ENCODE results near the gene TGIF1. TPM values are rescaled to one million over a fixed set of nuclear protein-coding genes. Genes with fewer than 3 reads are reported as not detected.

TGIF1 gene
- total and polyA plus RNA-seq, 2 donors, result 25.4 to 96.1 TPM

DNA sequence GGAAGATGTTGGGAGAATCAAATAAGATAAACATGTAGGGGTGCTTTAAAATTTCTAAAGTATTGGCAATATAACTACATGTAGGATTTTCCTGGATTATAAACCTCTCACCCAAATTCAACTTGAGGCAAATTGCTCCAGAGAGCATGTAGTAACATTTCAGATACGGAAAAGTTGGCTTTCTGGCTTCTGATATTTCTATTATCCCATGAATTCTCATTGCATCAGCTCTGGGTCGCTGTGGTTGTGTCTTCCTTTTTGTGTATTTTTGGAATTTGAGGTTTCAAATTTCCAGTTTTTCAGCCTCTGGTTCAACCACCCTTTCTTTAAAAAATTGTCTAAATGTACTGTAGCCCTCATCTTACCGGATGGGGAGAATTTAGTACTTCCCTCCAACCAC is 32.3 kb downstream of the TGIF1 start:
- no peaks in the 10 kb centered on the region for H3K36me3 ChIP-seq (ENCODE audit: control insufficient read depth in 2 of 2, insufficient read depth in 2 of 2, low read length in 1 of 2)
- H3K27ac ChIP-seq (ENCODE audit: low read depth in 1 of 2, low read length in 1 of 2), result no peak overlapping the region
- no peak overlapping the region for H3K4me3 ChIP-seq (ENCODE audit: low read length in 2 of 2)
- DNase-seq (ENCODE audit: low read depth in 6 of 9, low spot score in 9 of 9), result no peak
- H3K27me3 ChIP-seq (ENCODE audit: control insufficient read depth in 2 of 2, insufficient read depth in 1 of 2, low read length in 1 of 2), result no peaks in the 10 kb centered on the region
- WGBS, result 90% methylated on average over 3 of the region's 3 CpGs
- H3K9me3 ChIP-seq (ENCODE audit: control insufficient read depth in 2 of 2, insufficient read depth in 1 of 2, low read length in 1 of 2), result no peaks in the 10 kb centered on the region
- no peaks in the 10 kb centered on the region for H3K4me1 ChIP-seq (ENCODE audit: control insufficient read depth in 2 of 2, insufficient read depth in 2 of 2, low read length in 2 of 2)

GRCh38 chr18:3485153-3486149 is 35.5 kb downstream of the TGIF1 start:
- 87% methylated on average over 9 of the region's 9 CpGs for WGBS
- no peak overlapping the region for H3K27ac ChIP-seq (ENCODE audit: low read depth in 1 of 2, low read length in 1 of 2)
- H3K4me1 ChIP-seq (ENCODE audit: control insufficient read depth in 2 of 2, insufficient read depth in 2 of 2, low read length in 2 of 2), result no peaks in the 10 kb centered on the region
- no peaks in the 10 kb centered on the region for H3K36me3 ChIP-seq (ENCODE audit: control insufficient read depth in 2 of 2, insufficient read depth in 2 of 2, low read length in 1 of 2)
- no peaks in the 10 kb centered on the region for H3K27me3 ChIP-seq (ENCODE audit: control insufficient read depth in 2 of 2, insufficient read depth in 1 of 2, low read length in 1 of 2)
- H3K4me3 ChIP-seq (ENCODE audit: low read length in 2 of 2), result no peak overlapping the region
- no peak for DNase-seq (ENCODE audit: low read depth in 6 of 9, low spot score in 9 of 9)
- no peaks in the 10 kb centered on the region for H3K9me3 ChIP-seq (ENCODE audit: control insufficient read depth in 2 of 2, insufficient read depth in 1 of 2, low read length in 1 of 2)

GRCh38 chr18:3486512-3486911 is 36.5 kb downstream of the TGIF1 start:
- Histone ChIP-seq H3K4me1 (ENCODE audit: control insufficient read depth in 2 of 2, insufficient read depth in 2 of 2, low read length in 2 of 2) (no peaks in the 10 kb centered on the region), H3K27me3 (ENCODE audit: control insufficient read depth in 2 of 2, insufficient read depth in 1 of 2, low read length in 1 of 2) (no peaks in the 10 kb centered on the region), H3K9me3 (ENCODE audit: control insufficient read depth in 2 of 2, insufficient read depth in 1 of 2, low read length in 1 of 2) (no peaks in the 10 kb centered on the region), H3K36me3 (ENCODE audit: control insufficient read depth in 2 of 2, insufficient read depth in 2 of 2, low read length in 1 of 2) (no peaks in the 10 kb centered on the region), H3K4me3 (ENCODE audit: low read length in 2 of 2) (no peak overlapping the region), H3K27ac (ENCODE audit: low read depth in 1 of 2, low read length in 1 of 2) (no peak overlapping the region)
- no peak for DNase-seq (ENCODE audit: low read depth in 6 of 9, low spot score in 9 of 9)
- 72% methylated on average over 7 of the region's 7 CpGs for WGBS

GRCh38 chr18:3489462-3489861 is 39.5 kb downstream of the TGIF1 start:
- H3K27me3 ChIP-seq (ENCODE audit: control insufficient read depth in 2 of 2, insufficient read depth in 1 of 2, low read length in 1 of 2), result no peaks in the 10 kb centered on the region
- no peaks in the 10 kb centered on the region for H3K4me1 ChIP-seq (ENCODE audit: control insufficient read depth in 2 of 2, insufficient read depth in 2 of 2, low read length in 2 of 2)
- no peak for DNase-seq (ENCODE audit: low read depth in 6 of 9, low spot score in 9 of 9)
- H3K36me3 ChIP-seq (ENCODE audit: control insufficient read depth in 2 of 2, insufficient read depth in 2 of 2, low read length in 1 of 2), result no peaks in the 10 kb centered on the region
- 89% methylated on average over 6 of the region's 6 CpGs for WGBS
- no peak overlapping the region for H3K27ac ChIP-seq (ENCODE audit: low read depth in 1 of 2, low read length in 1 of 2)
- H3K4me3 ChIP-seq (ENCODE audit: low read length in 2 of 2), result no peak overlapping the region
- H3K9me3 ChIP-seq (ENCODE audit: control insufficient read depth in 2 of 2, insufficient read depth in 1 of 2, low read length in 1 of 2), result no peaks in the 10 kb centered on the region

GRCh38 chr18:3491981-3492555 is 42.1 kb downstream of the TGIF1 start:
- no peak for DNase-seq (ENCODE audit: low read depth in 6 of 9, low spot score in 9 of 9)
- WGBS, result 0% methylated on average over 1 of the region's 1 CpG

GRCh38 chr18:3492721-3493120 is 42.7 kb downstream of the TGIF1 start:
- 98% methylated on average over 2 of the region's 2 CpGs for WGBS
- no peaks in the 10 kb centered on the region for H3K36me3 ChIP-seq (ENCODE audit: control insufficient read depth in 2 of 2, insufficient read depth in 2 of 2, low read length in 1 of 2)
- DNase-seq (ENCODE audit: low read depth in 6 of 9, low spot score in 9 of 9), result no peak

More at GRCh38 chr18:3491981-3492555, 42.1 kb downstream of the TGIF1 start:
- H3K27ac ChIP-seq (ENCODE audit: low read depth in 1 of 2, low read length in 1 of 2), result no peak overlapping the region
- no peaks in the 10 kb centered on the region for H3K4me1 ChIP-seq (ENCODE audit: control insufficient read depth in 2 of 2, insufficient read depth in 2 of 2, low read length in 2 of 2)
- H3K36me3 ChIP-seq (ENCODE audit: control insufficient read depth in 2 of 2, insufficient read depth in 2 of 2, low read length in 1 of 2), result no peaks in the 10 kb centered on the region
- no peak overlapping the region for H3K4me3 ChIP-seq (ENCODE audit: low read length in 2 of 2)
- H3K9me3 ChIP-seq (ENCODE audit: control insufficient read depth in 2 of 2, insufficient read depth in 1 of 2, low read length in 1 of 2), result no peaks in the 10 kb centered on the region
- H3K27me3 ChIP-seq (ENCODE audit: control insufficient read depth in 2 of 2, insufficient read depth in 1 of 2, low read length in 1 of 2), result no peaks in the 10 kb centered on the region

GRCh38 chr18:3493501-3494244 is 43.7 kb downstream of the TGIF1 start:
- Histone ChIP-seq H3K27ac (ENCODE audit: low read depth in 1 of 2, low read length in 1 of 2) (no peak overlapping the region), H3K27me3 (ENCODE audit: control insufficient read depth in 2 of 2, insufficient read depth in 1 of 2, low read length in 1 of 2) (peaks cover 0 to 10% of the 10 kb centered on the region in 2 donors), H3K36me3 (ENCODE audit: control insufficient read depth in 2 of 2, insufficient read depth in 2 of 2, low read length in 1 of 2) (no peaks in the 10 kb centered on the region), H3K4me3 (ENCODE audit: low read length in 2 of 2) (no peak overlapping the region), H3K4me1 (ENCODE audit: control insufficient read depth in 2 of 2, insufficient read depth in 2 of 2, low read length in 2 of 2) (no peaks in the 10 kb centered on the region), H3K9me3 (ENCODE audit: control insufficient read depth in 2 of 2, insufficient read depth in 1 of 2, low read length in 1 of 2) (no peaks in the 10 kb centered on the region)
- 62% methylated on average over 9 of the region's 9 CpGs for WGBS
- no peak for DNase-seq (ENCODE audit: low read depth in 6 of 9, low spot score in 9 of 9)

More at GRCh38 chr18:3492721-3493120, 42.7 kb downstream of the TGIF1 start:
- no peaks in the 10 kb centered on the region for H3K9me3 ChIP-seq (ENCODE audit: control insufficient read depth in 2 of 2, insufficient read depth in 1 of 2, low read length in 1 of 2)
- no peak overlapping the region for H3K27ac ChIP-seq (ENCODE audit: low read depth in 1 of 2, low read length in 1 of 2)
- H3K27me3 ChIP-seq (ENCODE audit: control insufficient read depth in 2 of 2, insufficient read depth in 1 of 2, low read length in 1 of 2), result peaks cover 0 to 1% of the 10 kb centered on the region in 2 donors
- no peaks in the 10 kb centered on the region for H3K4me1 ChIP-seq (ENCODE audit: control insufficient read depth in 2 of 2, insufficient read depth in 2 of 2, low read length in 2 of 2)
- H3K4me3 ChIP-seq (ENCODE audit: low read length in 2 of 2), result no peak overlapping the region

- H3K27me3 ChIP-seq (ENCODE audit: control insufficient read depth in 2 of 2, insufficient read depth in 1 of 2, low read length in 1 of 2), result peaks cover 3 to 15% of the 10 kb centered on the region in 2 donors
- H3K36me3 ChIP-seq (ENCODE audit: control insufficient read depth in 2 of 2, insufficient read depth in 2 of 2, low read length in 1 of 2), result no peaks in the 10 kb centered on the region
- H3K9me3 ChIP-seq (ENCODE audit: control insufficient read depth in 2 of 2, insufficient read depth in 1 of 2, low read length in 1 of 2), result no peaks in the 10 kb centered on the region
- 97% methylated on average over 4 of the region's 4 CpGs for WGBS
- no peak overlapping the region for H3K27ac ChIP-seq (ENCODE audit: low read depth in 1 of 2, low read length in 1 of 2)
- no peak for DNase-seq (ENCODE audit: low read depth in 6 of 9, low spot score in 9 of 9)
- no peak overlapping the region for H3K4me3 ChIP-seq (ENCODE audit: low read length in 2 of 2)
- peaks cover 0 to under 1% of the 10 kb centered on the region in 2 donors for H3K4me1 ChIP-seq (ENCODE audit: control insufficient read depth in 2 of 2, insufficient read depth in 2 of 2, low read length in 2 of 2)
Observed at GRCh38 chr18:3494245-3494526, 44.2 kb downstream of the TGIF1 start.

DNA sequence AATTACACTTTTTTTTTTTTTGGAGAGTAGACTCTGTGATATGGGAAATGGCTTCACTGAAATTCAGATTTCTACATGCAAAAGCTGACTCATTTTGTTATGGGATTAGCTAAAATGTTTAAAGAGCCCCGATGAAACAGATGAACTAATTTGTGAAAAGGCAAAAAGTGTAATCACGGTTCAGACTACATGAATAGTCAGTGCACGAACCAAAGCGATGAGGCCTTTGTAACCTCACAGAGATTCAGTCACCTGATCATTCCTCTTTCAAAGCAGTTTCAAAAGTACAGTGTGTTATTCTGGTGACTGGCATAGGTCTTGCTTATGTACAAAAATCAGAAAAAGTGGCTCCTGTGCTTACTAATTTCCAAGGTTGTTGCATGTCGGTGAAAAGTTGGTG is 44.6 kb downstream of the TGIF1 start:
- peaks cover 0 to 5% of the 10 kb centered on the region in 2 donors for H3K4me1 ChIP-seq (ENCODE audit: control insufficient read depth in 2 of 2, insufficient read depth in 2 of 2, low read length in 2 of 2)
- peaks cover 5 to 19% of the 10 kb centered on the region in 2 donors for H3K27me3 ChIP-seq (ENCODE audit: control insufficient read depth in 2 of 2, insufficient read depth in 1 of 2, low read length in 1 of 2)
- DNase-seq (ENCODE audit: low read depth in 6 of 9, low spot score in 9 of 9), result no peak
- no peak overlapping the region for H3K27ac ChIP-seq (ENCODE audit: low read depth in 1 of 2, low read length in 1 of 2)
- WGBS, result 95% methylated on average over 5 of the region's 5 CpGs
- no peaks in the 10 kb centered on the region for H3K36me3 ChIP-seq (ENCODE audit: control insufficient read depth in 2 of 2, insufficient read depth in 2 of 2, low read length in 1 of 2)
- no peak overlapping the region for H3K4me3 ChIP-seq (ENCODE audit: low read length in 2 of 2)
- H3K9me3 ChIP-seq (ENCODE audit: control insufficient read depth in 2 of 2, insufficient read depth in 1 of 2, low read length in 1 of 2), result no peaks in the 10 kb centered on the region

Data from thymus (tissue), 11 donors.